ENCODE results near the gene PIEZO2. TPM values are rescaled to one million over a fixed set of nuclear protein-coding genes. Genes with fewer than 3 reads are reported as not detected.

Gene PIEZO2
- total and polyA plus RNA-seq, 2 donors (not counting 1 experiment from before 2014, with no cell fraction given): not detected

DNA sequence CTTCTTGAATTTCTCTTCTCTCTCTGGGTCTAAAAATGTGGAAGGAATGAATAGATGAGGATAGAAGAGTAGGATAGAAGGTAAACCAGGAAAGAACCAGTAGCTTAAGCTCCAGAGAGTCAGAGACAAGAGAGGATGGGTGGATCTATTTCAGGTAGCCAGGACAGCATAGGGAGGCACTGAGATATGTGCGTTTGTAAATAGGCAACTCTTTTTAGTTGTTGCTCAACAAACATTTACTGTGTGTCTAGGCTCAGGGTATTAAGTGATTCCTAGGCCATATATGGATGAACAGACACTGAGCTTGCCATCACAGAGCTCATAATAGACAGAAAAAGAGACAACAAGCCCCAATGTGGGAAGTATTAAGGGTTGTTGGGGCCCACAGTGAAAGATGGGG lies 463.1 kb downstream of the PIEZO2 start:
- DNase-seq (no peak), ATAC-seq (ENCODE audit: low read depth) (no peak)
- Histone ChIP-seq H3K4me2 (replicated peaks; ENCODE audit: low read depth, low read length, poor library complexity, severe bottlenecking) (no peak overlapping the region), H3K27me3 (replicated peaks in 1 of 4; ENCODE audit: control extremely low read depth in 1 of 4, control insufficient read depth in 3 of 4, insufficient read depth in 4 of 4, low read length in 3 of 4) (no peaks in the 10 kb centered on the region), H3K4me3 (ENCODE audit: control extremely low read depth in 1 of 5, extremely low read depth in 1 of 5, insufficient read depth in 1 of 5, low read depth in 2 of 5, low read length in 4 of 5) (no peak overlapping the region), H3K4me1 (ENCODE audit: control insufficient read depth in 2 of 2, insufficient read depth in 2 of 2, low read length in 2 of 2) (no peaks in the 10 kb centered on the region), H3K36me3 (replicated peaks in 1 of 2; ENCODE audit: control extremely low read depth in 1 of 2, control insufficient read depth in 1 of 2, extremely low read depth in 1 of 2, insufficient read depth in 2 of 2, low read length in 1 of 2) (no peaks in the 10 kb centered on the region), H2AFZ (ENCODE audit: insufficient read depth, low read depth, low read length, poor library complexity, severe bottlenecking) (no peak overlapping the region), H3K79me2 (ENCODE audit: control insufficient read depth, insufficient read depth, low read length) (no peaks in the 10 kb centered on the region), H3K9me3 (ENCODE audit: control extremely low read depth in 1 of 3, control insufficient read depth in 2 of 3, insufficient read depth in 1 of 3, low read length in 2 of 3) (no peaks in the 10 kb centered on the region), H3K27ac (ENCODE audit: low read length in 2 of 2) (no peak overlapping the region), H3K9ac (ENCODE audit: low read length) (no peak overlapping the region), H4K20me1 (ENCODE audit: control insufficient read depth, insufficient read depth, low read length, poor library complexity, severe bottlenecking) (no peaks in the 10 kb centered on the region)
- Mint-ChIP-seq H3K9me3 (ENCODE audit: insufficient read depth) (no peaks in the 10 kb centered on the region), H3K4me3 (no peak overlapping the region), H3K4me1 (no peaks in the 10 kb centered on the region), H3K27ac (no peak overlapping the region), H3K27me3 (peaks cover 4% of the 10 kb centered on the region)
- WGBS (ENCODE audit: insufficient coverage): no CpG with 5 or more reads among the region's 1 CpG
- intact Hi-C loops (cut with micrococcal nuclease): no loop called here
- TF ChIP-seq, protein P1, sequence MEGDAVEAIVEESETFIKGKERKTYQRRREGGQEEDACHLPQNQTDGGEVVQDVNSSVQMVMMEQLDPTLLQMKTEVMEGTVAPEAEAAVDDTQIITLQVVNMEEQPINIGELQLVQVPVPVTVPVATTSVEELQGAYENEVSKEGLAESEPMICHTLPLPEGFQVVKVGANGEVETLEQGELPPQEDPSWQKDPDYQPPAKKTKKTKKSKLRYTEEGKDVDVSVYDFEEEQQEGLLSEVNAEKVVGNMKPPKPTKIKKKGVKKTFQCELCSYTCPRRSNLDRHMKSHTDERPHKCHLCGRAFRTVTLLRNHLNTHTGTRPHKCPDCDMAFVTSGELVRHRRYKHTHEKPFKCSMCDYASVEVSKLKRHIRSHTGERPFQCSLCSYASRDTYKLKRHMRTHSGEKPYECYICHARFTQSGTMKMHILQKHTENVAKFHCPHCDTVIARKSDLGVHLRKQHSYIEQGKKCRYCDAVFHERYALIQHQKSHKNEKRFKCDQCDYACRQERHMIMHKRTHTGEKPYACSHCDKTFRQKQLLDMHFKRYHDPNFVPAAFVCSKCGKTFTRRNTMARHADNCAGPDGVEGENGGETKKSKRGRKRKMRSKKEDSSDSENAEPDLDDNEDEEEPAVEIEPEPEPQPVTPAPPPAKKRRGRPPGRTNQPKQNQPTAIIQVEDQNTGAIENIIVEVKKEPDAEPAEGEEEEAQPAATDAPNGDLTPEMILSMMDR (IDR thresholded peaks at IDR 0.05): no peak
- no peak for TF ChIP-seq EZH2 (IDR thresholded peaks at IDR 0.05; ENCODE audit: borderline replicate concordance, insufficient read depth, low read depth, low read length, poor library complexity, severe bottlenecking)
- ChIA-PET POLR2A (no interaction called here), CTCF (no interaction called here)

DNA sequence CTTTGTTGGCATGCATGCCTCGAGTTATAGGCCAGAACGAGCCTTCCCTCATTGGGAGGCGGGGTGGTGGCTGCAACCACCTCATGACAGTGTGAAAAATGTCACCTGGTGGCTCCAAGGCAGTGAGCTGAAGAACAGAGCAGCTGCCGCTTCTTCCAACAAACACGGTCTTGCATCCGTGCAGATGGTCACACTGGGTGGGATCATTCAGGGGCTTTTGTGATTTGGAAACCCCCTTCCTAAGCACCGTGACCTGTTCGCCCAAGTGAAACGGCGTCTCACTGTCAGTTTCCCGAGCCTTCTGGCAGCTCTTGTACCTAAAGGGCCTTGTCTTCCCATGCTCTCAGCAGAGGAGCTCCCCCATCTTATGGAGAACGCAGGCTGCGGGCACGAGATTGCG lies 463.9 kb downstream of the PIEZO2 start:
- H3K4me1 ChIP-seq (ENCODE audit: control insufficient read depth in 2 of 2, insufficient read depth in 2 of 2, low read length in 2 of 2): no peaks in the 10 kb centered on the region
- CTCF ChIA-PET: no interaction called here
- H4K20me1 ChIP-seq (ENCODE audit: control insufficient read depth, insufficient read depth, low read length, poor library complexity, severe bottlenecking): no peaks in the 10 kb centered on the region
- TF ChIP-seq, protein P1 (IDR thresholded peaks at IDR 0.05): no peak
- TF ChIP-seq EZH2 (IDR thresholded peaks at IDR 0.05; ENCODE audit: borderline replicate concordance, insufficient read depth, low read depth, low read length, poor library complexity, severe bottlenecking): no peak
- H3K4me3 Mint-ChIP-seq: no peak overlapping the region
- no peak for ATAC-seq (ENCODE audit: low read depth)
- no peaks in the 10 kb centered on the region for H3K9me3 ChIP-seq (ENCODE audit: control extremely low read depth in 1 of 3, control insufficient read depth in 2 of 3, insufficient read depth in 1 of 3, low read length in 2 of 3)
- H3K27ac ChIP-seq (ENCODE audit: low read length in 2 of 2): no peak overlapping the region
- no peak overlapping the region for H3K4me3 ChIP-seq (ENCODE audit: control extremely low read depth in 1 of 5, extremely low read depth in 1 of 5, insufficient read depth in 1 of 5, low read depth in 2 of 5, low read length in 4 of 5)
- H3K27ac Mint-ChIP-seq: no peak overlapping the region
- H3K4me2 ChIP-seq (replicated peaks; ENCODE audit: low read depth, low read length, poor library complexity, severe bottlenecking): no peak overlapping the region
- POLR2A ChIA-PET: no interaction called here
- intact Hi-C loops (cut with micrococcal nuclease): no loop called here
- no peaks in the 10 kb centered on the region for H3K79me2 ChIP-seq (ENCODE audit: control insufficient read depth, insufficient read depth, low read length)
- no peaks in the 10 kb centered on the region for H3K36me3 ChIP-seq (replicated peaks in 1 of 2; ENCODE audit: control extremely low read depth in 1 of 2, control insufficient read depth in 1 of 2, extremely low read depth in 1 of 2, insufficient read depth in 2 of 2, low read length in 1 of 2)
- no peaks in the 10 kb centered on the region for H3K9me3 Mint-ChIP-seq (ENCODE audit: insufficient read depth)
- H3K9ac ChIP-seq (ENCODE audit: low read length): no peak overlapping the region
- peak; percentile 8 for DNase-seq
- H3K27me3 ChIP-seq (replicated peaks in 1 of 4; ENCODE audit: control extremely low read depth in 1 of 4, control insufficient read depth in 3 of 4, insufficient read depth in 4 of 4, low read length in 3 of 4): no peaks in the 10 kb centered on the region
- no peaks in the 10 kb centered on the region for H3K4me1 Mint-ChIP-seq
- WGBS (ENCODE audit: insufficient coverage): 65% methylated on average over 15 of the region's 15 CpGs
- H2AFZ ChIP-seq (ENCODE audit: insufficient read depth, low read depth, low read length, poor library complexity, severe bottlenecking): no peak overlapping the region
- H3K27me3 Mint-ChIP-seq: peaks cover 7% of the 10 kb centered on the region

Data from B cell (primary cell).